Stimulated activated naive B cell treated with anti-CD40 and anti-IgM and Interleukin-4, amounts not matched to agents 10 μg/mL and 1 μg/mL and 100 μg/mL, for 72 hours (primary cell): ENCODE results near the gene GPR137.

Experiments
- ATAC-seq, 2 donors: fragments of 150-1000 bp; cut with Tn5 transposase; replicated peaks; 2 replicates each; pipeline ENCODE4 v1.10.0; 2021; ENCODE audit warnings: moderate library complexity in 1 of 2
- DNase-seq: peaks from one replicate; pipeline ENCODE4 v3.0.0; 2021
- H3K27ac Mint-ChIP-seq: one replicate; pipeline ENCODE4 v1.8.0; 2022; ENCODE audit warnings: mild to moderate bottlenecking, mixed read lengths
- H3K27me3 Mint-ChIP-seq, 2 donors: one replicate each; pipeline ENCODE4 v1.8.0; 2022; ENCODE audit warnings: mixed read lengths in 2 of 2
- H3K36me3 Mint-ChIP-seq, 2 donors: one replicate each; pipeline ENCODE4 v1.8.0; 2022; ENCODE audit warnings: mixed read lengths in 2 of 2, mild to moderate bottlenecking in 1 of 2
- H3K4me1 Mint-ChIP-seq, 2 donors: one replicate each; pipeline ENCODE4 v1.8.0; 2022; ENCODE audit warnings: mixed read lengths in 2 of 2, mild to moderate bottlenecking in 1 of 2
- H3K4me3 Mint-ChIP-seq, 2 donors: one replicate each; pipeline ENCODE4 v1.8.0; 2022; ENCODE audit warnings: mild to moderate bottlenecking in 2 of 2, mixed read lengths in 2 of 2, moderate library complexity in 1 of 2
- H3K9me3 Mint-ChIP-seq, 2 donors: one replicate each; pipeline ENCODE4 v1.8.0; 2022; ENCODE audit warnings: mixed read lengths in 2 of 2, mild to moderate bottlenecking in 1 of 2

GPR137 gene

GRCh38 chr11:64278576-64279190 lies 7.0 kb upstream of the GPR137 start:
- Mint-ChIP-seq H3K9me3 (no peaks in the 10 kb centered on the region), H3K4me3 (no peak overlapping the region), H3K36me3 (peaks cover 22 to 32% of the 10 kb centered on the region in 2 donors), H3K27me3 (no peaks in the 10 kb centered on the region), H3K27ac (no peak overlapping the region), H3K4me1 (peaks cover 10 to 30% of the 10 kb centered on the region in 2 donors)
- DNase-seq (no peak), ATAC-seq (no peak)

DNA sequence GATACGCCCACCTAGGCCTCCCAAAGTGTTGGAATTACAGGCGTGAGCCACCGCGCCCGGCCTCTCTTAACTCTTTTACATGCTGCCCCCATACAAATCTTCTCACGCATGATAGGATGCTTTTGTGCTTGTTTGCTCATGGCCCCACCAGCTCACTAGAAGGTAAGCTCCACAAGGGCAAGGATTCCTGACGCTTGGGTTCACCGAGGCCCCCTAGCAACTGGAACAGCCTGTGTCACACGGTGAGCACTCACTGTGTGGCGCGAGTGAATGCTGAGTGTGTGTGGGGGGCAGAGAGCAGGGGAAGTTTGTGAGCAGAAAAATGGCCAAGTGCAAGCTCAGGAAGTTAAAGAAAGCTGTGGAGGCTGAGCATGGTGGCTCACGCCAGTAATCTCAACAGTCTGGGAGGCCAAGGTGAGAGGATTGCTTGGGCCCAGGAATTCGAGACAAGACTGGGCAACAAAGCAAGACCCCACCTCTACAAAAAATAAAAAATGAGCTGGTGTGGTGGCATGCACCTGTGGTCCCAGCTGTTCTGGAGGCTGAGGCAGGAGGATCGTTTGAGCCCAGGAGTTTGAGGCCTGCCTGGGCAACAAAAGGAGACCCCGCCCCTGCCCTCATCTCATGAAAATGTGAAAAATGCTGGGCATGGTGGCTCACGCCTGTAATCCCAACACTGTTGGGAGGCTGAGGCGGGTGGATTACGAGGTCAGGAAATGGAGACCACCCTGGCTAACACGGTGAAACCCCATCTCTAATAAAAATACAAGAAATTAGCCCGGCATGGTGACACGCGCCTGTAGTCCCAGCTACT lies 3.5 kb upstream of the GPR137 start:
- no peak overlapping the region for H3K27ac Mint-ChIP-seq
- H3K4me1 Mint-ChIP-seq = peaks cover 23 to 41% of the 10 kb centered on the region in 2 donors
- no peak overlapping the region for H3K4me3 Mint-ChIP-seq
- H3K36me3 Mint-ChIP-seq = peaks cover 19 to 30% of the 10 kb centered on the region in 2 donors
- H3K27me3 Mint-ChIP-seq = no peaks in the 10 kb centered on the region
- H3K9me3 Mint-ChIP-seq = no peaks in the 10 kb centered on the region
- DNase-seq (no peak), ATAC-seq (no peak)

GRCh38 chr11:64283092-64283491 lies 2.6 kb upstream of the GPR137 start:
- H3K27ac Mint-ChIP-seq = no peak overlapping the region
- DNase-seq (no peak), ATAC-seq (no peak)
- H3K27me3 Mint-ChIP-seq = no peaks in the 10 kb centered on the region
- peak overlapping the region; percentile 45 to 68 for H3K4me3 Mint-ChIP-seq
- no peaks in the 10 kb centered on the region for H3K9me3 Mint-ChIP-seq
- H3K4me1 Mint-ChIP-seq = peaks cover 25 to 47% of the 10 kb centered on the region in 2 donors
- peaks cover 19 to 30% of the 10 kb centered on the region in 2 donors for H3K36me3 Mint-ChIP-seq

DNA sequence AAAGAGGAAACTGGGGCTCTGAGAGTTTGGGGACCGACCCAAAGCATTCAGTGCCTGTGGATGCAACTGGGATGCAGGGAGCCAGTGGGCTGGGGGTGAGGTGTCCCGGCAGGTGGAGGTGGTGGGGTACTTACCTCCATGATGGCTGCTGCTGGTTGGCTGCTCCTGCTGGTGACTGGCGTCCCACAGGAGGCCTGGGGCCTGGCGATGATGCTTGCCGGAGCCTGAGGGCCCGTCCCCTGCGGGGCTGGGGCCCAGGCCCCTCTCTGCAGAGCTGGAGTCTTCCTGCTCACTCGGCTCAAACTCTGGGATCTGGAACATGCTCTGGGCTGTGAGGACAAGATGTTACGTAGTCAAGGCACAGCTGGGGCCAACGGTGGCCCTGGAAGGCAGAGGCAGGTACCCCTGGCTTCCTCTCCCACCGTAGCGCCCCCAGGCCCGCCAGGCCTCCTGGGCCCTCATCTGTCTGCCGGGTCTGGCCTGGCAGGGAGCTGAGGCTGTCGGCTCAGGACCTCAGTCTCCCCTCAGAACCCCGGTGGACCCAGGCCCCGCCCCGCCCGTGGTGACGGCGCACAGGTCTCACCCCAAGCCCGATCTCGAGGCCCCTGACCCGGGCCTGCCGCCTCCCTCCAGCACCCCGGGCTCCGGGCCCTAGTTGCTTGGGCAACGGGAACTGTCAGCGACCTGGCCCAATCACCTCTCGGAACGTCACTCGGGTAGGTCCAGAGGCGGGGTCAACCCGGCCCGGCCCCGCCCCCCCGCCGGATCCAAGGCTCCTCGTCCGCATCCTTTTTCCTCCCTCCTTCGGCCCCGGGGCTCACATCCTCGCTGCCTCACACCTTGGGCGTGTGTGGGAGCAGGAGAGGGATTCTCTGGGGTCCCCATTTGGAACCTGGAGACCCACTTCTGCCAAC lies 1.3 kb upstream of the GPR137 start, which contains the start of gene BAD:
TSS of gene BAD (minus strand) at position 618 of the 914 bp plus-strand sequence. CDS start at position 321, 297 bp downstream.
- peak within 1 kb of the TSS; percentile 92 to 93 for H3K4me3 Mint-ChIP-seq
- peaks cover 17 to 27% of the 10 kb centered on the region in 2 donors for H3K36me3 Mint-ChIP-seq
- peaks cover 24 to 43% of the 10 kb centered on the region in 2 donors for H3K4me1 Mint-ChIP-seq
- H3K9me3 Mint-ChIP-seq = no peaks in the 10 kb centered on the region
- peak within 1 kb of the TSS; percentile 97 for H3K27ac Mint-ChIP-seq
- ATAC-seq = peak; percentile 89 to 91
- DNase-seq = peak; percentile 88
- H3K27me3 Mint-ChIP-seq = no peaks in the 10 kb centered on the region

- Mint-ChIP-seq H3K9me3 (no peaks in the 10 kb centered on the region), H3K27ac (peak overlapping the region; percentile 91), H3K27me3 (peaks cover 7 to 9% of the 10 kb centered on the region in 2 donors), H3K4me3 (peak overlapping the region; percentile 92 to 93), H3K36me3 (peaks cover 9 to 30% of the 10 kb centered on the region in 2 donors), H3K4me1 (peaks cover 27 to 50% of the 10 kb centered on the region in 2 donors)
- DNase-seq = no peak
- no peak for ATAC-seq
Observed at GRCh38 chr11:64285885-64286800, 495 bp downstream of the GPR137 start.

GRCh38 chr11:64286801-64287159 lies 1.1 kb downstream of the GPR137 start:
- peaks cover 27 to 44% of the 10 kb centered on the region in 2 donors for H3K4me1 Mint-ChIP-seq
- DNase-seq (no peak), ATAC-seq (no peak)
- peaks cover 5 to 23% of the 10 kb centered on the region in 2 donors for H3K36me3 Mint-ChIP-seq
- H3K27me3 Mint-ChIP-seq = peaks cover 8 to 9% of the 10 kb centered on the region in 2 donors
- peak overlapping the region; percentile 91 for H3K27ac Mint-ChIP-seq
- no peaks in the 10 kb centered on the region for H3K9me3 Mint-ChIP-seq
- H3K4me3 Mint-ChIP-seq = peak overlapping the region; percentile 90 to 93

GRCh38 chr11:64287676-64288352 lies 2.2 kb downstream of the GPR137 start:
- H3K27me3 Mint-ChIP-seq = peaks cover 13 to 14% of the 10 kb centered on the region in 2 donors
- H3K36me3 Mint-ChIP-seq = peaks cover 4 to 17% of the 10 kb centered on the region in 2 donors
- ATAC-seq (no peak), DNase-seq (no peak)
- H3K4me1 Mint-ChIP-seq = peaks cover 27 to 47% of the 10 kb centered on the region in 2 donors
- no peaks in the 10 kb centered on the region for H3K9me3 Mint-ChIP-seq
- peak overlapping the region in 1 of 2 donors; percentile 52 for H3K4me3 Mint-ChIP-seq
- peak overlapping the region; percentile 56 for H3K27ac Mint-ChIP-seq

GRCh38 chr11:64288353-64288750 lies 2.7 kb downstream of the GPR137 start:
- H3K27me3 Mint-ChIP-seq = peaks cover 17 to 19% of the 10 kb centered on the region in 2 donors
- no peak overlapping the region for H3K4me3 Mint-ChIP-seq
- DNase-seq = no peak
- peaks cover 23 to 46% of the 10 kb centered on the region in 2 donors for H3K4me1 Mint-ChIP-seq
- ATAC-seq = no peak
- H3K27ac Mint-ChIP-seq = no peak overlapping the region
- peaks cover 3 to 15% of the 10 kb centered on the region in 2 donors for H3K36me3 Mint-ChIP-seq
- no peaks in the 10 kb centered on the region for H3K9me3 Mint-ChIP-seq

DNA sequence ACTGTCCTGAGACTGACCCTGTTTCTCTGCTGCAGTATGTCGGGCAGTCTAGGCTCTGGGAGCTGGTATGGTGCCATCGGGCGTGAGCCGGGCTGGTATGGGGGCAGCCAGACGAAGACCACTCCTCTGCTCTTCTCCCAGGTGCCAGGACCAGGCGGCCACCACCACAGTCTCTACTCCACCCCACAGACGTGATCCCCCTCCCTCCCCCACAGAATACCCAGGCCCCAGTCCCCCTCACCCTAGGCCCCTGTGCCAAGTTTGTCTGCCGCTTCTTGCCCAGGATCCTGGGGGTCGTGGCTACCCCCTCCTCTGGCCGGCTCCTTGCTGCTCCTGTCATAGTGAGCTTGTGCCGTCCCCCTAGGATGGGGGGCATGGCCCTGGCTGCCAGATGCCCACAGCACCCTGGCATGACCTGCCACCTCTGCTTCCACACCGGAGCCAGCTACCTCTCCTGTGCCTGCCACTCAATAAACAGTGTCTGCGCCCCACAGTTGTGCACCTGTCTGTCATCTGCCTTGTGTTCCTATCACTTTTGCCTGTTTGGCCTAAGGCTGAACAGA lies 3.4 kb downstream of the GPR137 start:
- peaks cover 20 to 38% of the 10 kb centered on the region in 2 donors for H3K4me1 Mint-ChIP-seq
- H3K27ac Mint-ChIP-seq = no peak overlapping the region
- no peak for ATAC-seq
- no peak overlapping the region for H3K4me3 Mint-ChIP-seq
- H3K27me3 Mint-ChIP-seq = peaks cover 21 to 24% of the 10 kb centered on the region in 2 donors
- H3K36me3 Mint-ChIP-seq = peaks cover 3 to 15% of the 10 kb centered on the region in 2 donors
- H3K9me3 Mint-ChIP-seq = no peaks in the 10 kb centered on the region
- DNase-seq = no peak

DNA sequence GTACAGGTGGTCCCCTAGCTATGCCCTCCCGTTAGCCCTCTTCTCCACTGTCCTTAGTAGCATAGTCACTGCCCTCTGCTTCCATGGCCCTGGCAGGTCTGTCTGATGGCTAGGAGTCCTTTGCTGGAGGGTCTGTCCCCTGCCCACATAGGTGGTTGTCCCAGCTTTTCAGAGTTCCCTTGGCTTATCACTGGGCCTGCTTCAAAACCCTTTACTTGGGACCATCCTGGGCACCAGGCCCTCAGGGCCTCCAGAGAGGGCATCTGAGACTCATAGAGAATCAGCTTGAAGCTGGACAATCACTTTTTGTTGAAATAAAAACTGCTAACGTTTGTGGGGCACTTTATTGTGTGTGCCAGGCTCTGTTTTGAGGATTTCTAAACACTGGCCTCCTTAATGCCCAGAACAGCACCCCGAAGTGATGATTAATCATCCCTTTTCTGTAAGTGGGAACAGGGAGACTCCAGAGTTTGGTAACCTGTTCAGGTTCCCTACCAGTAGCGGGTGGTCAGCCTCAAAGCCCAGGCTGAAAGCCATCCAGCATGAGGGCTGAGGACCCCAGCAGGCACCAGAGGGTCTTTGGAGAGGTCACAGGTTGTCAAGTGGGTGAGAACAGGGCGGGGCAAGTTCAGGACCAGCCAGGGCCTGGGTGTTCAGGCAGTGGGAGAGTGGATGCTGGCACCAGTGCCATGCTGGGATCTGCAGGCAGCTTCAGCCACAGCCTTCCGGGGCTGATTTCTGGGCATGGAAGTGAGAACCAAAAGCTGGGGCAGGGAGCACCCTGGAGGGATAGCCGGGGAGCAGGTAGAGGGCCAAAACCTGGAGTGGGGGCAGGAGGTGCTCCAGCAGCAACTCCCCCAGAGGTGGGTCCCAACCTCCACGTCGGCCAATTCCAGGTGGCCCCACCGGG lies 5.0 kb downstream of the GPR137 start:
- peak overlapping the region; percentile 62 for H3K27ac Mint-ChIP-seq
- H3K36me3 Mint-ChIP-seq = peaks cover 3 to 15% of the 10 kb centered on the region in 2 donors
- no peaks in the 10 kb centered on the region for H3K9me3 Mint-ChIP-seq
- H3K4me3 Mint-ChIP-seq = peak overlapping the region; percentile 53 to 66
- H3K27me3 Mint-ChIP-seq = peaks cover 31 to 40% of the 10 kb centered on the region in 2 donors
- peaks cover 18 to 35% of the 10 kb centered on the region in 2 donors for H3K4me1 Mint-ChIP-seq
- DNase-seq (no peak), ATAC-seq (no peak)

- Mint-ChIP-seq H3K36me3 (peaks cover 3 to 15% of the 10 kb centered on the region in 2 donors), H3K4me1 (peaks cover 16 to 32% of the 10 kb centered on the region in 2 donors), H3K4me3 (peak within 1 kb of the TSS; percentile 66 to 79), H3K9me3 (no peaks in the 10 kb centered on the region), H3K27me3 (peaks cover 34 to 41% of the 10 kb centered on the region in 2 donors), H3K27ac (peak within 1 kb of the TSS; percentile 62)
- DNase-seq = no peak
- peak in 1 of 2 donors; percentile 9 for ATAC-seq
Observed at GRCh38 chr11:64291262-64291751, 5.7 kb downstream of the GPR137 start, which contains the start of gene KCNK4. KCNK4 (plus strand) TSS chr11:64291302; CDS start chr11:64293019, 1,717 bp downstream.
